ENCODE results near the gene ATG10. TPM values are rescaled to one million over a fixed set of nuclear protein-coding genes. Genes with fewer than 3 reads are reported as not detected.

The ATG10 gene
- polyA plus RNA-seq, 1 donor from 2014 or later = 12.1 TPM

DNA sequence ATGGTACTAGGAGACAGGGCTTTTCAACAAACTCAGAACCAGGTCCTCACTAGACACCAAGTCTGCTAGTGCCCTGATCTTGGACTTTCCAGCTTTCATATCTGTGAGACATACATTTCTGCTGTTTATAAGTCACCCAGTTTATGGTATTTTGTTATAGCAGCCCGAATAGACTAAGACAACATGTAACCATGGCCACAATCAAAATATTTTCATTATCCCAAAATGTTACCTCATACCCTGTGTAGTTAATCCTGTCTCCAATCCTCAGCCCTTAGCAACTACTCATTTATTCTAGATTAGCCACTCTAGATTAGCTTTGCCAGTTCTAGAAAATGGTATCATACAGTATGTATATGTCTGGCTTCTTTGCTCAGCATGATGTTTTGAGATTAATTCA lies 6.3 kb upstream of the ATG10 start (continued):
- TF ChIP-seq, protein P1, sequence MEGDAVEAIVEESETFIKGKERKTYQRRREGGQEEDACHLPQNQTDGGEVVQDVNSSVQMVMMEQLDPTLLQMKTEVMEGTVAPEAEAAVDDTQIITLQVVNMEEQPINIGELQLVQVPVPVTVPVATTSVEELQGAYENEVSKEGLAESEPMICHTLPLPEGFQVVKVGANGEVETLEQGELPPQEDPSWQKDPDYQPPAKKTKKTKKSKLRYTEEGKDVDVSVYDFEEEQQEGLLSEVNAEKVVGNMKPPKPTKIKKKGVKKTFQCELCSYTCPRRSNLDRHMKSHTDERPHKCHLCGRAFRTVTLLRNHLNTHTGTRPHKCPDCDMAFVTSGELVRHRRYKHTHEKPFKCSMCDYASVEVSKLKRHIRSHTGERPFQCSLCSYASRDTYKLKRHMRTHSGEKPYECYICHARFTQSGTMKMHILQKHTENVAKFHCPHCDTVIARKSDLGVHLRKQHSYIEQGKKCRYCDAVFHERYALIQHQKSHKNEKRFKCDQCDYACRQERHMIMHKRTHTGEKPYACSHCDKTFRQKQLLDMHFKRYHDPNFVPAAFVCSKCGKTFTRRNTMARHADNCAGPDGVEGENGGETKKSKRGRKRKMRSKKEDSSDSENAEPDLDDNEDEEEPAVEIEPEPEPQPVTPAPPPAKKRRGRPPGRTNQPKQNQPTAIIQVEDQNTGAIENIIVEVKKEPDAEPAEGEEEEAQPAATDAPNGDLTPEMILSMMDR (IDR thresholded peaks at IDR 0.05; ENCODE audit: poor library complexity, severe bottlenecking) = no peak

GRCh38 chr5:81969226-81969625 lies 2.6 kb upstream of the ATG10 start:
- Histone ChIP-seq H4K20me1 (ENCODE audit: insufficient read depth) (no peaks in the 10 kb centered on the region), H3K9ac (ENCODE audit: low read length) (no peak overlapping the region), H3K4me2 (ENCODE audit: low read length) (no peak overlapping the region), H3K27ac (ENCODE audit: low read length) (no peak overlapping the region), H3K27me3 (ENCODE audit: insufficient read depth, low read depth, low read length) (no peaks in the 10 kb centered on the region), H3K9me2 (ENCODE audit: insufficient read depth, low read length) (no peaks in the 10 kb centered on the region), H3K9me3 (ENCODE audit: low read length) (no peaks in the 10 kb centered on the region), H3K79me2 (replicated peaks; ENCODE audit: insufficient read depth, low read length) (no peaks in the 10 kb centered on the region), H3K36me3 (ENCODE audit: insufficient read depth, low read length) (no peaks in the 10 kb centered on the region), H2AFZ (ENCODE audit: low read depth, low read length) (no peak overlapping the region), H3F3A (ENCODE audit: insufficient read depth, low read length, poor library complexity, severe bottlenecking) (no peaks in the 10 kb centered on the region), H3K4me3 (ENCODE audit: low read length) (no peak overlapping the region)
- TF ChIP-seq, protein P2, sequence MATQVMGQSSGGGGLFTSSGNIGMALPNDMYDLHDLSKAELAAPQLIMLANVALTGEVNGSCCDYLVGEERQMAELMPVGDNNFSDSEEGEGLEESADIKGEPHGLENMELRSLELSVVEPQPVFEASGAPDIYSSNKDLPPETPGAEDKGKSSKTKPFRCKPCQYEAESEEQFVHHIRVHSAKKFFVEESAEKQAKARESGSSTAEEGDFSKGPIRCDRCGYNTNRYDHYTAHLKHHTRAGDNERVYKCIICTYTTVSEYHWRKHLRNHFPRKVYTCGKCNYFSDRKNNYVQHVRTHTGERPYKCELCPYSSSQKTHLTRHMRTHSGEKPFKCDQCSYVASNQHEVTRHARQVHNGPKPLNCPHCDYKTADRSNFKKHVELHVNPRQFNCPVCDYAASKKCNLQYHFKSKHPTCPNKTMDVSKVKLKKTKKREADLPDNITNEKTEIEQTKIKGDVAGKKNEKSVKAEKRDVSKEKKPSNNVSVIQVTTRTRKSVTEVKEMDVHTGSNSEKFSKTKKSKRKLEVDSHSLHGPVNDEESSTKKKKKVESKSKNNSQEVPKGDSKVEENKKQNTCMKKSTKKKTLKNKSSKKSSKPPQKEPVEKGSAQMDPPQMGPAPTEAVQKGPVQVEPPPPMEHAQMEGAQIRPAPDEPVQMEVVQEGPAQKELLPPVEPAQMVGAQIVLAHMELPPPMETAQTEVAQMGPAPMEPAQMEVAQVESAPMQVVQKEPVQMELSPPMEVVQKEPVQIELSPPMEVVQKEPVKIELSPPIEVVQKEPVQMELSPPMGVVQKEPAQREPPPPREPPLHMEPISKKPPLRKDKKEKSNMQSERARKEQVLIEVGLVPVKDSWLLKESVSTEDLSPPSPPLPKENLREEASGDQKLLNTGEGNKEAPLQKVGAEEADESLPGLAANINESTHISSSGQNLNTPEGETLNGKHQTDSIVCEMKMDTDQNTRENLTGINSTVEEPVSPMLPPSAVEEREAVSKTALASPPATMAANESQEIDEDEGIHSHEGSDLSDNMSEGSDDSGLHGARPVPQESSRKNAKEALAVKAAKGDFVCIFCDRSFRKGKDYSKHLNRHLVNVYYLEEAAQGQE (IDR thresholded peaks at IDR 0.05; ENCODE audit: borderline replicate concordance) = no peak
- TF ChIP-seq SMC3 (conservative IDR thresholded peaks at IDR 0.05; ENCODE audit: poor library complexity) (no peak), TAF1 (IDR thresholded peaks at IDR 0.05; ENCODE audit: low read depth) (no peak), EP300 (conservative IDR thresholded peaks at IDR 0.05; ENCODE audit: poor library complexity, severe bottlenecking) (no peak)

DNA sequence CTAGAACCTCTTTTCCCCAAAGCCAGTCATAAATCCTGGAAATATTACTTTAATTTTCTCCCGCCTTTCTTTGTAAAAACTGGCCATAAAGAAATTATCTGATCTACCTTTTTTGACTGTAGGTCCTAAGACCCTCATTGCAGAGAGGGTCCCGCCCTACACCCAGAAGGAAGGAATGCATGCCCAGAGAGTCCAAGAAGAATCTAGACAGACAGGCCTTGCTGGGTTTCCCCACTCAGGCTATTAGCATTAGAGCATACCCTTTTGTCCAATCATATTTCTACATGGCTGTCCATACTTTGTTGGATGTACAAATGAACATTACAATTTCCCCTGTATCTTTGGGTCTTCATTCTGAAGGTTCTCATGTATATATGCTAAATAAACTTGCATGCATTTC lies 1.9 kb upstream of the ATG10 start:
- Histone ChIP-seq H3F3A (ENCODE audit: insufficient read depth, low read length, poor library complexity, severe bottlenecking) (no peaks in the 10 kb centered on the region), H3K27me3 (ENCODE audit: insufficient read depth, low read depth, low read length) (no peaks in the 10 kb centered on the region), H3K4me3 (ENCODE audit: low read length) (no peak overlapping the region), H3K79me2 (replicated peaks; ENCODE audit: insufficient read depth, low read length) (no peaks in the 10 kb centered on the region), H3K4me2 (ENCODE audit: low read length) (no peak overlapping the region), H4K20me1 (ENCODE audit: insufficient read depth) (no peaks in the 10 kb centered on the region), H3K9me2 (ENCODE audit: insufficient read depth, low read length) (no peaks in the 10 kb centered on the region), H2AFZ (ENCODE audit: low read depth, low read length) (no peak overlapping the region), H3K27ac (ENCODE audit: low read length) (no peak overlapping the region), H3K9me3 (ENCODE audit: low read length) (no peaks in the 10 kb centered on the region), H3K9ac (ENCODE audit: low read length) (no peak overlapping the region), H3K36me3 (ENCODE audit: insufficient read depth, low read length) (no peaks in the 10 kb centered on the region)
- TF ChIP-seq SMC3 (conservative IDR thresholded peaks at IDR 0.05; ENCODE audit: poor library complexity) = no peak
- TF ChIP-seq, protein P1 (IDR thresholded peaks at IDR 0.05; ENCODE audit: poor library complexity, severe bottlenecking) = no peak
- TF ChIP-seq EP300 (conservative IDR thresholded peaks at IDR 0.05; ENCODE audit: poor library complexity, severe bottlenecking) = no peak
- TF ChIP-seq MXI1 (conservative IDR thresholded peaks at IDR 0.05; ENCODE audit: poor library complexity, severe bottlenecking) = no peak
- TF ChIP-seq, protein P2 (IDR thresholded peaks at IDR 0.05; ENCODE audit: borderline replicate concordance) = no peak
- TF ChIP-seq TAF1 (IDR thresholded peaks at IDR 0.05; ENCODE audit: low read depth) = no peak
- no peak for TF ChIP-seq POLR2AphosphoS5 (IDR thresholded peaks at IDR 0.05)
- TF ChIP-seq EZH2 (IDR thresholded peaks at IDR 0.05; ENCODE audit: borderline replicate concordance, insufficient read depth, low read length, poor library complexity, severe bottlenecking) = no peak
- TF ChIP-seq RAD21 (conservative IDR thresholded peaks at IDR 0.05) = no peak

Measured in neural cell (in vitro differentiated cells).